ENCODE measurements around the gene ANAPC4.
A peak's percentile ranks its signal among the peaks of the same experiment; 100 is the strongest.

Gene ANAPC4

GRCh38 chr4:25433966-25434827 is 57.1 kb downstream of the ANAPC4 start:
- DNase-seq = no peak

- DNase-seq = no peak
These were observed 60.9 kb downstream of the ANAPC4 start for GRCh38 chr4:25437926-25438325.

- peak; percentile 51 for DNase-seq
These were observed 62.9 kb downstream of the ANAPC4 start for GRCh38 chr4:25439918-25440477.

- DNase-seq = no peak
These were observed 63.5 kb downstream of the ANAPC4 start for GRCh38 chr4:25440478-25441030.

- DNase-seq = no peak
These were observed 64.6 kb downstream of the ANAPC4 start for GRCh38 chr4:25441519-25442117.

GRCh38 chr4:25442863-25443307 is 65.8 kb downstream of the ANAPC4 start:
- DNase-seq = no peak

GRCh38 chr4:25443851-25444250 is 66.8 kb downstream of the ANAPC4 start:
- no peak for DNase-seq

- no peak for DNase-seq
These were observed 69.5 kb downstream of the ANAPC4 start for GRCh38 chr4:25446611-25447010.

GRCh38 chr4:25448379-25449109 is 71.5 kb downstream of the ANAPC4 start:
- no peak for DNase-seq

GRCh38 chr4:25449270-25449669 is 72.2 kb downstream of the ANAPC4 start:
- DNase-seq = no peak

GRCh38 chr4:25449688-25450087 is 72.6 kb downstream of the ANAPC4 start:
- DNase-seq = no peak

- DNase-seq = no peak
These were observed 73.4 kb downstream of the ANAPC4 start for GRCh38 chr4:25450491-25450901.

GRCh38 chr4:25451676-25452075 is 74.6 kb downstream of the ANAPC4 start:
- no peak for DNase-seq

GRCh38 chr4:25452081-25452480 is 75.0 kb downstream of the ANAPC4 start:
- DNase-seq = no peak

GRCh38 chr4:25454476-25454875 is 77.4 kb downstream of the ANAPC4 start:
- no peak for DNase-seq

GRCh38 chr4:25457053-25457715 is 80.1 kb downstream of the ANAPC4 start:
- no peak for DNase-seq

- no peak for DNase-seq
These were observed 90.1 kb downstream of the ANAPC4 start for GRCh38 chr4:25466966-25467697.

GRCh38 chr4:25467843-25468242 is 90.8 kb downstream of the ANAPC4 start:
- DNase-seq = no peak
